ENCODE data around the gene TMEM229B. TPM values are rescaled to one million over a fixed set of nuclear protein-coding genes. Genes with fewer than 3 reads are reported as not detected.

TMEM229B gene
- polyA plus RNA-seq, 3 donors: 10.2 to 18.7 (median 17.3) TPM

- Mint-ChIP-seq H3K4me1 (no peaks in the 10 kb centered on the region), H3K9me3 (no peaks in the 10 kb centered on the region), H3K27me3 (ENCODE audit: low read depth in 3 of 3) (peaks cover 6 to 12% (median 12%) of the 10 kb centered on the region in 3 donors), H3K27ac (no peak overlapping the region), H3K4me3 (no peak overlapping the region), H3K36me3 (no peaks in the 10 kb centered on the region)
- no peak for DNase-seq
- Histone ChIP-seq H3K36me3 (replicated peaks in 1 of 2; ENCODE audit: control insufficient read depth in 1 of 2, insufficient read depth in 2 of 2, low read length in 2 of 2) (no peaks in the 10 kb centered on the region), H3K9ac (ENCODE audit: insufficient read depth, low read length, poor library complexity, severe bottlenecking) (no peak overlapping the region), H3K4me3 (replicated peaks in 1 of 3; ENCODE audit: low read depth in 2 of 3, low read length in 3 of 3) (no peak overlapping the region), H3K27ac (ENCODE audit: low read depth in 1 of 2, low read length in 2 of 2) (no peak overlapping the region), H3K27me3 (ENCODE audit: control insufficient read depth in 2 of 2, insufficient read depth in 2 of 2, low read length in 2 of 2) (peaks cover 2 to 4% of the 10 kb centered on the region in 2 donors), H4K20me1 (ENCODE audit: insufficient read depth, low read length) (no peaks in the 10 kb centered on the region), H3K9me3 (replicated peaks in 1 of 2; ENCODE audit: control insufficient read depth in 1 of 2, insufficient read depth in 1 of 2, low read length in 2 of 2) (no peaks in the 10 kb centered on the region), H3K4me1 (ENCODE audit: control insufficient read depth in 1 of 2, insufficient read depth in 2 of 2, low read length in 2 of 2) (no peaks in the 10 kb centered on the region), H3K4me2 (replicated peaks; ENCODE audit: extremely low read depth, low read length, poor library complexity, severe bottlenecking) (no peak overlapping the region), H2AFZ (ENCODE audit: insufficient read depth, low read depth, low read length, poor library complexity, severe bottlenecking) (no peak overlapping the region), H3K79me2 (ENCODE audit: insufficient read depth, low read length) (no peaks in the 10 kb centered on the region)
- intact Hi-C loops (cut with micrococcal nuclease): no loop called here
- no CpG with 5 or more reads among the region's 2 CpGs for WGBS (ENCODE audit: insufficient coverage)
- TF ChIP-seq, protein P1, sequence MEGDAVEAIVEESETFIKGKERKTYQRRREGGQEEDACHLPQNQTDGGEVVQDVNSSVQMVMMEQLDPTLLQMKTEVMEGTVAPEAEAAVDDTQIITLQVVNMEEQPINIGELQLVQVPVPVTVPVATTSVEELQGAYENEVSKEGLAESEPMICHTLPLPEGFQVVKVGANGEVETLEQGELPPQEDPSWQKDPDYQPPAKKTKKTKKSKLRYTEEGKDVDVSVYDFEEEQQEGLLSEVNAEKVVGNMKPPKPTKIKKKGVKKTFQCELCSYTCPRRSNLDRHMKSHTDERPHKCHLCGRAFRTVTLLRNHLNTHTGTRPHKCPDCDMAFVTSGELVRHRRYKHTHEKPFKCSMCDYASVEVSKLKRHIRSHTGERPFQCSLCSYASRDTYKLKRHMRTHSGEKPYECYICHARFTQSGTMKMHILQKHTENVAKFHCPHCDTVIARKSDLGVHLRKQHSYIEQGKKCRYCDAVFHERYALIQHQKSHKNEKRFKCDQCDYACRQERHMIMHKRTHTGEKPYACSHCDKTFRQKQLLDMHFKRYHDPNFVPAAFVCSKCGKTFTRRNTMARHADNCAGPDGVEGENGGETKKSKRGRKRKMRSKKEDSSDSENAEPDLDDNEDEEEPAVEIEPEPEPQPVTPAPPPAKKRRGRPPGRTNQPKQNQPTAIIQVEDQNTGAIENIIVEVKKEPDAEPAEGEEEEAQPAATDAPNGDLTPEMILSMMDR (IDR thresholded peaks at IDR 0.05): no peak
These were observed 47.3 kb downstream of the TMEM229B start for GRCh38 chr14:67441256-67441655.

DNA sequence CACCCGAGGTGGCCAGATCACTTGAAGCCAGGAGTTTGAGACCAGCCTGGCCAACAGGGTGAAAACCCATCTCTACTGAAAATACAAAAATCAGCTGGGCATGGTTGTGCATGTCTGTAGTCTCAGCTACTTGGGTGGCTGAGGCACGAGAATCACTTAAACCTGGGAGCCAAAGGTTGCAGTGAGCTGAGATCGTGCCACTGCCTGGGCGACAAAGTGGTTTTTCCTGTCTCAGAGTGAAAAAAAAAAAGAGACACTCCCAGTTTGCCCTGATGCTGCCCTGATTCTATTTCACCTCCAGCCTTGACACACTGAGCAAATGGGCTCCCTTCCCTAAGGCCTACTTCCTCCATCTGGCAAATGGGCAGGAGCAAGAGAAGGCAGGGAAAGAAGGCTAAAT is 48.0 kb downstream of the TMEM229B start:
- WGBS (ENCODE audit: insufficient coverage): 100% methylated on average over 4 of the region's 4 CpGs
- H3K27me3 ChIP-seq (ENCODE audit: control insufficient read depth in 2 of 2, insufficient read depth in 2 of 2, low read length in 2 of 2): peaks cover 2 to 4% of the 10 kb centered on the region in 2 donors
- no peak overlapping the region for H3K9ac ChIP-seq (ENCODE audit: insufficient read depth, low read length, poor library complexity, severe bottlenecking)
- no peaks in the 10 kb centered on the region for H4K20me1 ChIP-seq (ENCODE audit: insufficient read depth, low read length)
- H3K79me2 ChIP-seq (ENCODE audit: insufficient read depth, low read length): no peaks in the 10 kb centered on the region
- no peaks in the 10 kb centered on the region for H3K36me3 Mint-ChIP-seq
- no peaks in the 10 kb centered on the region for H3K9me3 ChIP-seq (replicated peaks in 1 of 2; ENCODE audit: control insufficient read depth in 1 of 2, insufficient read depth in 1 of 2, low read length in 2 of 2)
- no peaks in the 10 kb centered on the region for H3K4me1 ChIP-seq (ENCODE audit: control insufficient read depth in 1 of 2, insufficient read depth in 2 of 2, low read length in 2 of 2)
- no peak overlapping the region for H3K27ac Mint-ChIP-seq
- no peaks in the 10 kb centered on the region for H3K9me3 Mint-ChIP-seq
- H3K4me2 ChIP-seq (replicated peaks; ENCODE audit: extremely low read depth, low read length, poor library complexity, severe bottlenecking): no peak overlapping the region
- H3K4me3 ChIP-seq (replicated peaks in 1 of 3; ENCODE audit: low read depth in 2 of 3, low read length in 3 of 3): no peak overlapping the region
- intact Hi-C loops (cut with micrococcal nuclease): no loop called here
- TF ChIP-seq, protein P1 (IDR thresholded peaks at IDR 0.05): no peak
- H3K27me3 Mint-ChIP-seq (ENCODE audit: low read depth in 3 of 3): peaks cover 7 to 13% (median 12%) of the 10 kb centered on the region in 3 donors
- H3K27ac ChIP-seq (ENCODE audit: low read depth in 1 of 2, low read length in 2 of 2): no peak overlapping the region
- H3K4me3 Mint-ChIP-seq: no peak overlapping the region
- H3K36me3 ChIP-seq (replicated peaks in 1 of 2; ENCODE audit: control insufficient read depth in 1 of 2, insufficient read depth in 2 of 2, low read length in 2 of 2): no peaks in the 10 kb centered on the region
- H3K4me1 Mint-ChIP-seq: no peaks in the 10 kb centered on the region
- H2AFZ ChIP-seq (ENCODE audit: insufficient read depth, low read depth, low read length, poor library complexity, severe bottlenecking): no peak overlapping the region
- DNase-seq: no peak
